Epithelial cell of proximal tubule (primary cell): Measurements from ENCODE around the gene ATAT1. TPM values are rescaled to one million over a fixed set of nuclear protein-coding genes. Genes with fewer than 3 reads are reported as not detected.
"Not testable (repeated sequence)": the region's sequence is repeated elsewhere in the genome, so short reads cannot be mapped to it uniquely, and the experiment has no call there.

Experiments used
- DNase-seq: peaks from one replicate; pipeline ENCODE4 v3.0.0-alpha.2; 2011; ENCODE audit warnings: low read depth
- H3K4me3 ChIP-seq: 2 replicates; pipeline ENCODE4 v1.5.1; 2011; ENCODE audit warnings: low read depth, mild to moderate bottlenecking, low read length
- total RNA-seq: library from RNA; depleted of rRNA; stranded (reverse); fragments of >200 nt; gene quantifications from 2 replicates; pipeline ENCODE4 v1.2.3, GENCODE V29; 2015
- TF ChIP-seq, protein P1 (sequence below): conservative IDR thresholded peaks from 2 replicates; pipeline ENCODE4 v1.5.1; 2012; ENCODE audit warnings: low read depth, mild to moderate bottlenecking, low read length

The ATAT1 gene
- total RNA-seq, 1 donor from 2014 or later, result 6.2 TPM

DNA sequence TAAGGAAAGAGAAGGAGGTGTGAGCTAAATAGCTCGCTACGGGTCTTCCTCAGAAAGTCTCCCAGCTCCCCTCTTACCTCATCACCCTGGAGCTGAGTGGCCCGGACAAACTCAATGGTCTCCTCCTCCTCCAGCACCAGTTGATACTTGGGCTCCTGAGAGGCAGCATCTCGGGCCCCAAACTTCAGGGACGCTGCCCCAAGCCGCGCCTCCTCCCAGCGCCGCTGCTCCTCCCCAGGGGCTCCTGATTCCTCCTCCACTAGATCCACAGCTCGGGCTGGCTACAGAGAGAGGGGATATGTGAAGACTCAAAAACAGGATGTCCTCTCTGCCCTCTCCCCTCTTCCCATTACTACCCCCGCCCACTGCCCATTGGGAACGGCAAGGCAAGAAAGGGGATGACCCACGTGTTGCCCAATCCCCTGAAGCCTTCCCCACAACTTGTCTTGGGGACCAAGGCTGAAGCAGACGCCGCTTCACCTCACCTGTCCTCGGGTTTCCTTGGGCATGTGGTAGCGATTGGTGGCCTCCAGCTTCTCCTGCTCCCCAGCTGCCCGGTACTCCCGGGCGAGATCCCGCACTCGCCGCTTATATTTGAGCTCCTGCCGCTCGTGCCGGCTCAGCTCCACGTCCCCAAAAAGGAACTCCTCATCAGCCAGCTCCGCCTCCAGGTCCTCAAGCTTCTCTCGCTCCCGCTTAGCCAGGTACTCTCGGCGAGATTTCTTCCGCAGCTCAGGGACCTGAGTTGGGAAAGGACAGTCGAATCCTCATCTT lies 38.5 kb downstream of the ATAT1 start:
- no peak for DNase-seq
- TF ChIP-seq, protein P1, sequence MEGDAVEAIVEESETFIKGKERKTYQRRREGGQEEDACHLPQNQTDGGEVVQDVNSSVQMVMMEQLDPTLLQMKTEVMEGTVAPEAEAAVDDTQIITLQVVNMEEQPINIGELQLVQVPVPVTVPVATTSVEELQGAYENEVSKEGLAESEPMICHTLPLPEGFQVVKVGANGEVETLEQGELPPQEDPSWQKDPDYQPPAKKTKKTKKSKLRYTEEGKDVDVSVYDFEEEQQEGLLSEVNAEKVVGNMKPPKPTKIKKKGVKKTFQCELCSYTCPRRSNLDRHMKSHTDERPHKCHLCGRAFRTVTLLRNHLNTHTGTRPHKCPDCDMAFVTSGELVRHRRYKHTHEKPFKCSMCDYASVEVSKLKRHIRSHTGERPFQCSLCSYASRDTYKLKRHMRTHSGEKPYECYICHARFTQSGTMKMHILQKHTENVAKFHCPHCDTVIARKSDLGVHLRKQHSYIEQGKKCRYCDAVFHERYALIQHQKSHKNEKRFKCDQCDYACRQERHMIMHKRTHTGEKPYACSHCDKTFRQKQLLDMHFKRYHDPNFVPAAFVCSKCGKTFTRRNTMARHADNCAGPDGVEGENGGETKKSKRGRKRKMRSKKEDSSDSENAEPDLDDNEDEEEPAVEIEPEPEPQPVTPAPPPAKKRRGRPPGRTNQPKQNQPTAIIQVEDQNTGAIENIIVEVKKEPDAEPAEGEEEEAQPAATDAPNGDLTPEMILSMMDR, result no peak
- no peak overlapping the region for H3K4me3 ChIP-seq

DNA sequence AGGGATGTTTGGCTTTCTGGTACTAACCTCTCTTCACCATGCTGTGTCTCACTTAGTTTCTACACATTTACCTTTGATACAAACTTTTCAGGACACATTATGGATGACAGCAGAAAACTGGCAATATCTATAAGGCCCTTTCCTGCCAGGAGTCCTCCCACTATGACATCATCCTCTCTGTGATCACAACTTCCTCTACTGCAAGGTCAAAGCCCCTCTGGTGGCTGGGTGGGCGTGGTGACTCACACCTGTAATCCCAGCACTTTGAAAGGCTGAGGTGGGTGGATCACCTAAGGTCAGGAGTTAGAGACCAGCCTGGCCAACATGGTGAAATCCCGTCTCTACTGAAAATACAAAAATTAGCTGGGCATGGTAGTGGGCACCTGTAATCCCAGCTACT lies 39.6 kb downstream of the ATAT1 start:
- DNase-seq, H3K4me3 ChIP-seq: not testable (repeated sequence)

DNA sequence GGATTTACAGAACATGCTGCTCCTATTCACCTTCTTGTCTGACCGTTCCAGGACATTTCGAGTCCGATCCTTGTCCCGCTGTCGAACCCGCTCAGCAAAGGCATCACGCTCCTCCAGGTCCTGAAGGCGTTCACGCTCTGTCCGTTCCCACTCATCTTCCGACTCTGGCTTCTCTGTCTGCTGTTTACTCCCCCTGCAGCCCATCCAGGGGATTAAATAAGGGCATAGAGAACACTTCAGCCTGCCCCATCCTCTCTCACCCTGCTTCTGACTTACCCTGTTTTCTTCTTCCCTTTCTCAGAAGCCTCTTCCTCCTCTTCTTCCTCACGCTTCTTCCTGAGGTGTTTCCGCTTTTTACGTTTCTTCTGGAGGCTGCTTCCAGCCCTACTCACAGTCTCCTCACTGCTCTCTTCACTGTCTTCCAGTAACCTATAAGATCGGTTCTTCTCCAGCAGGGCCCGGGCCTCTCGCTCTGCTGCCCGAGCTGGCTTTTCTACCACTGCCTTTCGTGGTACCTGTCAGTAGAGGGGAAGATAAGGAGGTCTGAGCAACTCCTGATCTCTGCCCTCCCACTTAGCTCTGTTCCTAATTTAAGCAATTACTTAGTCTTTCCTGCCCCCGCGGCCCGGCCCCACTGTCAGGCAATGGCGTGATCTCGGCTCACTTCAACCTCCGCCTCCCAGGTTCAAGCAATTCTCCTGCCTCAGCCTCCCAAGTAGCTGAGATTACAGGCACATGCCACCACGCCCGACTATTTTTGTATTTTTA lies 44.3 kb downstream of the ATAT1 start:
- no peak overlapping the region for H3K4me3 ChIP-seq
- DNase-seq, result no peak
- TF ChIP-seq, protein P1, result peak; percentile 40

DNA sequence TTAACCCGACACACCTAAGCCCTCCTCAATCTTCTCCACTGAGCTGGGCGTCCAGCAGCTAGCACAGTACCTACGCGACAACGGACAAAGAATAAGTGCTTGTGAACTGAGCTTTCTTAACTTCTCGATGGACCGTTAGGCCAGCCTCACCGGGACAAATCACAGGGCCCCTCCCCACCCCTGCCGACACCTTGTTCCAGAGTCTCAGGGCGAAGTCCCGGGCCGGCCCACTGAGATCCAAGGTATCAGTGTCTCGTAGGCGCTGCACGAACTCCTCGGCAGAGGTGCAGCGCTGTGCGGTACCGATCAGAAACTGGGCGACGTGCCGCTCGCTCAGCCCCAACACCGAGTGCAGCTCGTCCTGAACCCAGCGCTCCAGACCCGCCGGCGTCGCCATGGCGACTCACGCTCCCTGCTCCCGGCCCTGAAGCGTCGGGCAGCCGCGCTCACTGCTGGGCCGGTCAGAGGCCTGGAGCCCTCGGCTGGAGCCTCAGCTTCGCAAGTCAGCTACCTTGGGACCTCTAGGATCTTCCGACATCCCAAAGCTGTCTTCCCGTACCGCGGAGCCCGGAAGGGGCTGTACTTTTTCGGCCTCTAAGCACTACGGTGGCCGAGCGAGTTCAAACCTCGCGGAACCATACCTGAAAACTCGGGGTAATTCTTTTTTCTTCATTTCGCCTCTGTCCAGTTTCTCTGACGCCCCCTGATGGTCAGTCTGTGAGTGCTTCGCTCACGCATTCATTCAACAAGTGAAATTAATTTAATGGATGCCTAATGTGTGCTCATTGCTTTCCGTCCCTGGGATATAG lies 46.0 kb downstream of the ATAT1 start, which contains the start of gene DHX16:
DHX16 (minus strand) TSS at position 562 of the 809 bp plus-strand sequence; CDS start at position 397, 165 bp downstream.
- peak; percentile 91 for DNase-seq
- peak within 1 kb of the TSS; percentile 80 for H3K4me3 ChIP-seq
- TF ChIP-seq, protein P1, result peak; percentile 94

DNA sequence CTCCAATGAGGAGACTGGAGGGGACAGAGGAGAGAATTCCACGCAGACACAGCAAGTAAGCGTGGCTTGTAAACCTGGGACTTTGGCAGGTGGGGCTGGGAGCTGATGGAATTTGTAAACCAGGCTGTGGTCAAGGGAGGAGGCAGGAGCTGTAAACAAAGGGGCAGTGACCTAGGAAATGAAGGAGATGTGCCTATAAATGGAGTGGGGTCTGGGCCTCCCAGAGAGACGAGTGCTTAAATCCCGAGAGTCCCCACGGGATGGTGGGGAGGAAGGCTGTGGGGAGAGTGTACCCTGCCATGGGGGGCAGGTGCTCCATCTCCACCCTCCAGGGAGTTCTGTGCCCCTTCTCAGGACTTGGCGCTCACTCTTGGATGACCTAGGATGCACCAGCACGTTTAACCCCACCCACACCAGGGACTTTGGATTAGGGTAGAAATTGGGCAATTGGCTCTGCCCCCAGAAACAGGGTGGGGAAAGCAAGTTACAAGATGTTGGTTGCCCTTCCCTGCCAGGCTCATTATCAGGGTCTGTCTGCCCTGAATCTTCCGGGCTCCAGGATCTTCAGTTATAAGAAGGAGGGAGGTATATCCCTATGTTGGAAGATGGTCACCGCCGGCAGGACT lies 50.1 kb downstream of the ATAT1 start:
- no peak for DNase-seq
- H3K4me3 ChIP-seq, result no peak overlapping the region
- TF ChIP-seq, protein P1, result no peak

DNA sequence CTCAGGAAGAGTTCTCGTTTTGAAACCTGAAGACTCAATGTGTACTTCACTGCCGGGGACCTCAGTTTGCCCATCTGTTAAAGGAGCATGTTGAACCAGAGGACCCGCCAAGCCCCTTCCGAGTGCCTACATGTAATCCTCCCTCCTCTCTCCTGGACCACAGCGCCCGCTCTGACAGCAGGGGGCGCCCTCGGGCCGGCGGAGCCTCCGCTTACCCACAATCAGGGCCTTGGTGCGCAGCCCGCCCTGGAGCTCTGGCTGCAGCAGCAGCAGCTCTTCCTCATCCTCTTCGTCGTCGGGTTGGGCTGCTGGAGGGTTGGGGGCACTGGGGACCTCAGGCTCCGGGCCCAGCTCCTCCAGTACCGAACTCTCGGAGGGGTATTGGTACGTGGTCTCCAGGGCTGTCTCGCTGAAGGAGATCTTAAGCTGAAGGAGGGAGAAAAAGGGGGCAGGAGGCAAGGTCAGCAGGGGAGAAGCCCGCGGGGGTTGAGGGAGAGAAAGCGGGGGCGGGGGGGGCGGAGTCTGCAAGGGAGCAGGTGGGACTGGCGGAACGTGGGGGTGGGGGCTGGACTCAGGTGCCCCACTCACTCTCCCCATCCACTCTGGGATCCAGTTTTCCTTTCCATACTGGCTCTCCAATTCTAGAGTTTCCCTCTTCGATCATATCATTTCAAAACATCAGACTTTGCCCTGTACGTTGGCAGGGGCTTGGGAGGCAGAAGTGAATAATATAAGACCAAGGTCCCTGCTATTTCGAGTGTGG lies 52.5 kb downstream of the ATAT1 start:
- TF ChIP-seq, protein P1, result peak; percentile 94
- DNase-seq, result no peak
- peak overlapping the region; percentile 36 for H3K4me3 ChIP-seq
